Smooth muscle cell (in vitro differentiated cells): Measurements from ENCODE around the gene TBC1D3B. TPM values are rescaled to one million over a fixed set of nuclear protein-coding genes. Genes with fewer than 3 reads are reported as not detected.
"Not testable (repeated sequence)": the region's sequence is repeated elsewhere in the genome, so short reads cannot be mapped to it uniquely, and the experiment has no call there.

Source experiments
- DNase-seq: peaks from one replicate; lab custom pipeline; 2025; ENCODE audit not compliant: unreplicated experiment; lab: John Stamatoyannopoulos, UW
- H2AFZ ChIP-seq: fragments of 200-600 bp; sonication (generic); 2 replicates; pipeline ENCODE4 v1.6.0; 2016; ENCODE audit warnings: antibody characterized with exemption, low read depth, mild to moderate bottlenecking
- H3F3A ChIP-seq: fragments of 200-600 bp; sonication (generic); 2 replicates; pipeline ENCODE4 v1.6.0; 2017; ENCODE audit warnings: antibody characterized with exemption, low read depth
- H3K27ac ChIP-seq: fragments of 200-600 bp; sonication (generic); 2 replicates; pipeline ENCODE4 v1.5.1; 2016; ENCODE audit warnings: low read depth, mild to moderate bottlenecking
- H3K27me3 ChIP-seq: fragments of 200-600 bp; sonication (generic); 2 replicates; pipeline ENCODE4 v1.6.1; 2016; ENCODE audit warnings: low read depth, mild to moderate bottlenecking
- H3K36me3 ChIP-seq: fragments of 200-600 bp; sonication (generic); 2 replicates; pipeline ENCODE4 v1.5.1; 2016; ENCODE audit warnings: low read depth
- H3K4me1 ChIP-seq: fragments of 200-600 bp; sonication (generic); 2 replicates; pipeline ENCODE4 v1.5.1; 2016; ENCODE audit warnings: low read depth
- H3K4me2 ChIP-seq: fragments of 200-600 bp; sonication (generic); 2 replicates; pipeline ENCODE4 v1.6.0; 2016; ENCODE audit warnings: mild to moderate bottlenecking
- H3K4me3 ChIP-seq: fragments of 200-600 bp; sonication (generic); 2 replicates; pipeline ENCODE4 v1.5.1; 2016; ENCODE audit warnings: mild to moderate bottlenecking
- H3K79me2 ChIP-seq: fragments of 200-600 bp; sonication (generic); 2 replicates; pipeline ENCODE4 v1.6.0; 2016; ENCODE audit warnings: low read depth, mild to moderate bottlenecking
- H3K9ac ChIP-seq: fragments of 200-600 bp; sonication (generic); 2 replicates; pipeline ENCODE4 v1.6.0; 2016; ENCODE audit warnings: low read depth
- H3K9me3 ChIP-seq: fragments of 200-600 bp; sonication (generic); replicated peaks from 2 replicates; pipeline ENCODE4 v1.5.1; 2016; ENCODE audit warnings: low read depth
- H4K20me1 ChIP-seq: fragments of 200-600 bp; sonication (generic); 2 replicates; pipeline ENCODE4 v1.6.0; 2016; ENCODE audit warnings: low read depth
- WGBS: methylation state at CpG from one replicate; pipeline ENCODE4 v1.1.7; 2016; ENCODE audit warnings: low lambda C conversion rate; 5-methylcytosine and 5-hydroxymethylcytosine counted together
- polyA plus RNA-seq: library from polyadenylated mRNA; unstranded; fragments of >200 nt; fragmentation: Nextera tagmentation; extraction: Ambion mirVana; gene quantifications from 2 replicates; pipeline ENCODE4 v1.2.1, GENCODE V29; 2016
- total RNA-seq: library from RNA; depleted of rRNA; stranded (reverse); fragments of >200 nt; gene quantifications from 2 replicates; pipeline ENCODE4 v1.2.3, GENCODE V29; 2014
- TF ChIP-seq, protein P1 (sequence below): fragments of 200-600 bp; sonication (generic); IDR thresholded peaks from 2 replicates; pipeline ENCODE4 v1.5.1; 2017; ENCODE audit warnings: borderline replicate concordance, mild to moderate bottlenecking, antibody characterized with exemption; ENCODE audit not compliant: insufficient read depth, poor library complexity, severe bottlenecking

TBC1D3B gene
- total and polyA plus RNA-seq, 2 experiments from 2014 or later, result 1.4 TPM; not detected in 1

DNA sequence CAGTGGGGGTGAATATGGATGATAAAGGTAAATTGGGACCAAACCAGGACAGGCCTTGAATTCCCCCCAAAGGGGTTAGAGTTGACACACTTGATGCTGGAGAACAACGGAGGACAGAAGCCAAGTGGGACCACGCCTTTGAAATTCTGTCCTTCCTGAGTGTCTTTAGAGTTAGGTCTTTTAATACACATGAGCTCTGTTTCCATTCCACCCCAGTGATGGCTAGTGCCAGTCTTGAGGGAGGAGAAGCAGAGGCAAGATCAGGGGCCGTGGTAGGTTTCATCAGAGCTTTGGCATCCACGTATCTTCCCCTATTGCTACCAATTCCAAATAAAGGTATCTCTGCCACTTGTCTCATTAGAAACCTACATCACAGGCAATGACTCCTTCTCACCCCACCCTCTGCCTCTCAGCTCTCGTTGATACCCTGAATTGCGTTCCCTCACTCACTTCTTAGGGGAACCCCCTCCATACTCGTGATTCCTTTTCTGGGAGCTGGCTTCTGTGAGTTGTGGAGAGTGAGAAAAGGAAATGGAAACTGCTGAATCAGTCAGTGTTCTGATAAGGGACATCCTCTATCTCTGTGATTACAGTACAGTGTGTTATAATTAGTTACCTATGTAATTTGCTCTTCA is 22.5 kb upstream of the TBC1D3B start:
- no peaks in the 10 kb centered on the region for H3K79me2 ChIP-seq
- H2AFZ ChIP-seq, result no peak overlapping the region
- WGBS, result 84% methylated on average over 7 of the region's 7 CpGs
- no peaks in the 10 kb centered on the region for H3K4me1 ChIP-seq
- H3F3A ChIP-seq, result no peaks in the 10 kb centered on the region
- no peak overlapping the region for H3K4me3 ChIP-seq
- no peak overlapping the region for H3K9ac ChIP-seq
- H3K36me3 ChIP-seq, result no peaks in the 10 kb centered on the region
- H3K4me2 ChIP-seq, result no peak overlapping the region
- peaks cover 10% of the 10 kb centered on the region for H3K27me3 ChIP-seq
- no peak for DNase-seq
- no peaks in the 10 kb centered on the region for H4K20me1 ChIP-seq
- no peaks in the 10 kb centered on the region for H3K9me3 ChIP-seq
- TF ChIP-seq, protein P1, sequence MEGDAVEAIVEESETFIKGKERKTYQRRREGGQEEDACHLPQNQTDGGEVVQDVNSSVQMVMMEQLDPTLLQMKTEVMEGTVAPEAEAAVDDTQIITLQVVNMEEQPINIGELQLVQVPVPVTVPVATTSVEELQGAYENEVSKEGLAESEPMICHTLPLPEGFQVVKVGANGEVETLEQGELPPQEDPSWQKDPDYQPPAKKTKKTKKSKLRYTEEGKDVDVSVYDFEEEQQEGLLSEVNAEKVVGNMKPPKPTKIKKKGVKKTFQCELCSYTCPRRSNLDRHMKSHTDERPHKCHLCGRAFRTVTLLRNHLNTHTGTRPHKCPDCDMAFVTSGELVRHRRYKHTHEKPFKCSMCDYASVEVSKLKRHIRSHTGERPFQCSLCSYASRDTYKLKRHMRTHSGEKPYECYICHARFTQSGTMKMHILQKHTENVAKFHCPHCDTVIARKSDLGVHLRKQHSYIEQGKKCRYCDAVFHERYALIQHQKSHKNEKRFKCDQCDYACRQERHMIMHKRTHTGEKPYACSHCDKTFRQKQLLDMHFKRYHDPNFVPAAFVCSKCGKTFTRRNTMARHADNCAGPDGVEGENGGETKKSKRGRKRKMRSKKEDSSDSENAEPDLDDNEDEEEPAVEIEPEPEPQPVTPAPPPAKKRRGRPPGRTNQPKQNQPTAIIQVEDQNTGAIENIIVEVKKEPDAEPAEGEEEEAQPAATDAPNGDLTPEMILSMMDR, result no peak
- H3K27ac ChIP-seq, result no peak overlapping the region

DNA sequence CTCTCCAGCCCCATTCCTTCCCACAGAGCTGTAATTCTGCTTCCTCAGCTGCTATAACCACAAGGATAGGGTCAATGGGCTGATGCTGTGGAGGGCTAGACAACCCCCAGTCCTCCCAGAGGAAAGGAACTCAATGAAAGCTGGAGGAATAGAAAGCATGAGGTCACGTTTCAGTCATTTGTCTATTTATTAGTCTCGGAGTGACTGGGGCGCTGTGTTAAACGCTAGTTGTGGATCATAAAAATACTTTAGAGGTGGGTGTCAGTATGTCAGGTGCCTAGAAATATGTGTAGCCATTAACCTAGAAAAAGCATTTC is 20.9 kb upstream of the TBC1D3B start:
- peaks cover 10% of the 10 kb centered on the region for H3K27me3 ChIP-seq
- H3K9ac ChIP-seq, result no peak overlapping the region
- H3K9me3 ChIP-seq, result no peaks in the 10 kb centered on the region
- H4K20me1 ChIP-seq, result no peaks in the 10 kb centered on the region
- H3K27ac ChIP-seq, result no peak overlapping the region
- no peak overlapping the region for H3K4me3 ChIP-seq
- no peaks in the 10 kb centered on the region for H3K36me3 ChIP-seq
- H2AFZ ChIP-seq, result no peak overlapping the region
- no peaks in the 10 kb centered on the region for H3F3A ChIP-seq
- no peak for DNase-seq
- H3K4me2 ChIP-seq, result no peak overlapping the region
- 78% methylated on average over 4 of the region's 4 CpGs for WGBS
- TF ChIP-seq, protein P1, result no peak
- no peaks in the 10 kb centered on the region for H3K4me1 ChIP-seq
- no peaks in the 10 kb centered on the region for H3K79me2 ChIP-seq

DNA sequence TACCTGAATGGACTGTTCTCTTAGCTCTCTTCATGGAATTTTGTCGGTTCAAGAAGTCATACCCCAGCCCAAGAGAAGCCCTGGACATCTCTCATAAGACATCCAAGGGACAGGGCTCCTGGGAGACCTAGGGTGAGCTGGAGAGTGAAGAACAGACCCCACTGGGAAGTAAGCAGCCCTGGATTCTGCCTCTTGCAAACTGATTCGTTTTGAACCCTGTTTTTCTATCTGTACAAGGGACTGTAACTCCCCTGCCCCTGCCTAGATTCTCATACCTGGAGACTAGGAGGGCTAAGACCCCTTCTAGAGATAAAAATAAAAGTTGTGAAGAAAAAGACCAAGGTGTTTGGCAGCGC is 19.7 kb upstream of the TBC1D3B start:
- no peak overlapping the region for H3K4me2 ChIP-seq
- no peaks in the 10 kb centered on the region for H3F3A ChIP-seq
- H4K20me1 ChIP-seq, result no peaks in the 10 kb centered on the region
- no peaks in the 10 kb centered on the region for H3K79me2 ChIP-seq
- H3K4me1 ChIP-seq, result no peaks in the 10 kb centered on the region
- H3K27me3 ChIP-seq, result peaks cover 10% of the 10 kb centered on the region
- H3K36me3 ChIP-seq, result no peaks in the 10 kb centered on the region
- TF ChIP-seq, protein P1, result no peak
- no peak overlapping the region for H3K27ac ChIP-seq
- DNase-seq, result no peak
- H3K4me3 ChIP-seq, result no peak overlapping the region
- WGBS, result 84% methylated on average over 3 of the region's 3 CpGs
- H3K9ac ChIP-seq, result no peak overlapping the region
- no peak overlapping the region for H2AFZ ChIP-seq
- no peaks in the 10 kb centered on the region for H3K9me3 ChIP-seq

DNA sequence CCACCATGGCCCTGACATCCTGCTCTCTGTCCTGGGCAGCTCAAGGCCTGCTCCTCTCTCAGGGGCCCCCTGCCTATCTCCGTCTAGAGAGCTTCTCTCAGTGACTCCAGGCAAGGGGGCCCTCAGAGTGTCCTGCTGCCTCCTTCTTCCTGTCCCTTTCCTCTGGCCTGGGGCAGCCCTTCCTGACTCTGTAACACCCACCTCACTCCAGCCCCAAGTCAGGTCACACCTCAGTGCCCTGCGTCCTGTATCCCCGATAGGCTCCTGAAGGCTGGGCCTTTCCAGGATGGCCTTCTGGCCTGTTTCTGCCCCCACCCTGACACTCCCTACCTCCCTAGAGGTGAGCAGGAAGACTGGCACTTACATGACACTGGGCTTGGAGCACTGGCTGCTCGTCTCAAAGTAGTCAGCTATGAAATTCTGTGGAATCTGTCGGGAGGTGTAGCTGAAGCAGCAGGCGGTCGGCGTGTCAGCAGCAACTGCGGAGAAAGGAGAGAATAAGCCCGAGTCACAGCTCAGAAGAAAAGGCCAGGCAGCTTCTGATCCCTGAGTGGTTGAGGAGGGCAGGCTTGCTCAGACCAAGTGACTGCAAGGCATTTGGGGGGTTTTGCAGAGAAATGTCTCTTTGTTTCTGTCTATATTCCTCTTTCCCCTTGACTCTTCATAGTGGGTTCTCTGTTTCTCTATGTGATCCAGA is 19.1 kb upstream of the TBC1D3B start:
- H3K4me3 ChIP-seq, result no peak overlapping the region
- H2AFZ ChIP-seq, result no peak overlapping the region
- no peaks in the 10 kb centered on the region for H4K20me1 ChIP-seq
- H3K4me1 ChIP-seq, result no peaks in the 10 kb centered on the region
- TF ChIP-seq, protein P1, result no peak
- H3F3A ChIP-seq, result no peaks in the 10 kb centered on the region
- no peaks in the 10 kb centered on the region for H3K36me3 ChIP-seq
- H3K4me2 ChIP-seq, result no peak overlapping the region
- H3K27me3 ChIP-seq, result peaks cover 10% of the 10 kb centered on the region
- H3K27ac ChIP-seq, result no peak overlapping the region
- H3K9me3 ChIP-seq, result no peaks in the 10 kb centered on the region
- DNase-seq, result no peak
- no peaks in the 10 kb centered on the region for H3K79me2 ChIP-seq
- H3K9ac ChIP-seq, result no peak overlapping the region
- WGBS, result 72% methylated on average over 10 of the region's 10 CpGs

DNA sequence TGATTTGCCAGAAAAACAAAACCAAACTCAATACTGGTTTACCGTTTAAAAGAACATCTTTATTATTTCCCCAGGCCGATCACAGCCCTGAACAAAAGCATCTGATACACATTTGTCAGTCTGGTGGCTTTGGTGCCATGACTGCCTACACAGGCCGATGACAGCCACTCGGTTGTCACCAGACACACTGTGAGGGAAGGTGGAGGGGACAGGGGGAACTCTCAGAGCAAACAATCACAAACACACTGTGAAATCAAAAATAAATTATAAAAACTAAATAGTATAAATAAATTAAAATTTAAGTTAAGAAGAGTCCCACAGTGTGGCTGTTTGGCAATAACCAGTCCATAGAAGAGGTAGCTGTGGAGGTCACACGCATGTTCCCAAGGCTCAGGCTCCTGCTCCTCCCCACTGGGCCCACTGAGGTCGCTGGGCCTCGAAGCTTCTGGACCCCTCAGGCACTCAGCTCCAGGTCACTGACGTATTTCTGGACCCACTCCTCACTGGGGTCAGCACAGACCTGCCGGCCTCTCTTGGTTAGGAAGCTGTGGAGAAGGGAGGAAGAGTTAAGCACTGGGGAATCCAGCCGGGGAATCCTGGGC is 18.5 kb upstream of the TBC1D3B start:
- DNase-seq, H3K79me2 ChIP-seq, H4K20me1 ChIP-seq, H3K9me3 ChIP-seq, H3F3A ChIP-seq, H3K4me1 ChIP-seq, H3K4me3 ChIP-seq, H3K36me3 ChIP-seq, H3K27ac ChIP-seq, H3K4me2 ChIP-seq, H3K9ac ChIP-seq, H2AFZ ChIP-seq: not testable (repeated sequence)
- H3K27me3 ChIP-seq, result peaks cover 10% of the 10 kb centered on the region
- 91% methylated on average over 10 of the region's 10 CpGs for WGBS
